Lung (tissue), 12 donors: ENCODE data around the gene SLA2. TPM values are rescaled to one million over a fixed set of nuclear protein-coding genes. Genes with fewer than 3 reads are reported as not detected.

Experiments
- ATAC-seq: fragments of 200-7000 bp; cut with Tn5 transposase; one replicate; pipeline ENCODE4 v1.9.1; 2020; ENCODE audit warnings: moderate number of reproducible peaks; ENCODE audit not compliant: insufficient read depth, low FRiP score
- DNase-seq, 3 donors: peaks; one replicate each; pipeline ENCODE4 v3.0.0-alpha.2; 2013 to 2017
- H3K27ac ChIP-seq, 2 donors: one replicate each; pipeline ENCODE4 v1.5.1; 2013; ENCODE audit warnings: mild to moderate bottlenecking in 2 of 2, moderate library complexity in 2 of 2, control low read depth in 1 of 2, inconsistent platforms in 1 of 2, low read depth in 1 of 2, low read length in 1 of 2
- H3K27me3 ChIP-seq, 3 donors: one replicate each; pipeline ENCODE4 v1.5.1; 2013; ENCODE audit warnings: low read length in 2 of 3; ENCODE audit not compliant: control insufficient read depth in 3 of 3, insufficient read depth in 3 of 3
- H3K36me3 ChIP-seq, 4 donors: one replicate each; pipeline ENCODE4 v1.5.1; 2013; ENCODE audit warnings: low read length in 4 of 4, mild to moderate bottlenecking in 1 of 4, moderate library complexity in 1 of 4; ENCODE audit not compliant: control insufficient read depth in 4 of 4, insufficient read depth in 4 of 4
- H3K4me1 ChIP-seq, 5 donors: one replicate each; pipeline ENCODE4 v1.5.1; 2013; ENCODE audit warnings: low read length in 5 of 5, mild to moderate bottlenecking in 2 of 5, moderate library complexity in 1 of 5; ENCODE audit not compliant: control insufficient read depth in 5 of 5, insufficient read depth in 5 of 5
- H3K4me3 ChIP-seq: one replicate; pipeline ENCODE4 v1.5.1; 2013; ENCODE audit warnings: mild to moderate bottlenecking, control low read depth, moderate library complexity
- H3K9ac ChIP-seq, 2 donors: one replicate each; pipeline ENCODE4 v1.5.1; 2013; ENCODE audit warnings: low read length in 2 of 2, control low read depth in 1 of 2; ENCODE audit not compliant: insufficient read depth in 1 of 2
- H3K9me3 ChIP-seq, 4 donors: one replicate each; pipeline ENCODE4 v1.5.1; 2013; ENCODE audit warnings: low read length in 3 of 4, mild to moderate bottlenecking in 1 of 4, moderate library complexity in 1 of 4; ENCODE audit not compliant: control insufficient read depth in 4 of 4, insufficient read depth in 3 of 4
- WGBS, 2 donors: extraction: QIAGEN DNeasy Blood & Tissue Kit; methylation state at CpG; one replicate each; pipeline ENCODE4 v1.1.7; 2013; 5-methylcytosine and 5-hydroxymethylcytosine counted together
- polyA plus RNA-seq, 2 donors: library from polyadenylated mRNA; stranded (reverse); fragments of 200-250 nt; gene quantifications; one replicate each; pipeline ENCODE4 v1.2.1, GENCODE V29; 2013
- total RNA-seq, 2 donors: library from RNA; depleted of rRNA in 1 of 2; stranded (reverse); fragments of >200 nt in 1 of 2; gene quantifications; one replicate each; pipeline ENCODE4 v1.2.1, GENCODE V29; 2014 to 2021
- TF ChIP-seq, protein P1 (sequence below): IDR thresholded peaks from 2 replicates; pipeline ENCODE4 v1.5.1; 2012; ENCODE audit warnings: mild to moderate bottlenecking; ENCODE audit errors: control extremely low read depth, extremely low read depth
- donor health status: control.
- donor health status: control.
- donor health status: Bipolar disorder and iron deficiency.
- donor health status: healthy.
- donor health status: DM: yes; HTN: yes; CAD: no.

SLA2 gene
- total and polyA plus RNA-seq, 4 donors, result 0.87 to 1.8 (median 1.6) TPM

DNA sequence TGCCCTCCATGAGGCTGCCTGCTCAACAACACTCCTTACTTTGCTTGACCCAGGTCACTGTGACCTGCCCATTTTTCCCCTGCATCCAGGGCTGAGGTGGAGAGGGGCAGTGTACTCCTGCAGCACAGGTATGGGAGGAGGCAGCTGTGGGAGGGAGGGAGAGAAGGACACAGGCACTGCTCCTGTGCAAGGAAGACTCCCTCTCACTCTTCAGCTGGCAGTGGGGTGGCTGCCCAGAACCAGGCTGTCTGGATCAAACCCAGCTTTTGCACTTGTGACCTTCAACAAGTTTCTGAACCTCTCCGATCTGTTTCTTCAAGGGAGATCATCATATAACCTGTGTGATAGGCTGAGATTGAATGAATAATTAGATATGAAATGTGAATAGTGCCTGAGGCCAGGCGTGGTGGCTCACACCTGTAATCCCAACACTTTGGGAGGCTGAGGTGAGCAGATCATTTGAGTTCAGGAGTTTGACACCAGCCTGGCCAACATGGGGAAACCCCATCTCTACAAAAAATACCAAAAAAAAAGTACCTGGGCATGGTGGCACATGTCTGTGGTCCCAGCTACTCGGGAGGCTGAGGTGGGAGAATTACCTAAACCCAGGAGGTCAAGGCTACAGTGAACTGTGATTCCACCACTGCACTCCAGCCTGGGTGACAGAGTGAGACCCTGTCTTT lies 58.5 kb downstream of the SLA2 start:
- no peaks in the 10 kb centered on the region for H3K27me3 ChIP-seq
- WGBS, 2 donors, result 84 to 95% methylated on average over 3 of the region's 3 CpGs
- ATAC-seq (no peak), DNase-seq (no peak)
- TF ChIP-seq, protein P1, sequence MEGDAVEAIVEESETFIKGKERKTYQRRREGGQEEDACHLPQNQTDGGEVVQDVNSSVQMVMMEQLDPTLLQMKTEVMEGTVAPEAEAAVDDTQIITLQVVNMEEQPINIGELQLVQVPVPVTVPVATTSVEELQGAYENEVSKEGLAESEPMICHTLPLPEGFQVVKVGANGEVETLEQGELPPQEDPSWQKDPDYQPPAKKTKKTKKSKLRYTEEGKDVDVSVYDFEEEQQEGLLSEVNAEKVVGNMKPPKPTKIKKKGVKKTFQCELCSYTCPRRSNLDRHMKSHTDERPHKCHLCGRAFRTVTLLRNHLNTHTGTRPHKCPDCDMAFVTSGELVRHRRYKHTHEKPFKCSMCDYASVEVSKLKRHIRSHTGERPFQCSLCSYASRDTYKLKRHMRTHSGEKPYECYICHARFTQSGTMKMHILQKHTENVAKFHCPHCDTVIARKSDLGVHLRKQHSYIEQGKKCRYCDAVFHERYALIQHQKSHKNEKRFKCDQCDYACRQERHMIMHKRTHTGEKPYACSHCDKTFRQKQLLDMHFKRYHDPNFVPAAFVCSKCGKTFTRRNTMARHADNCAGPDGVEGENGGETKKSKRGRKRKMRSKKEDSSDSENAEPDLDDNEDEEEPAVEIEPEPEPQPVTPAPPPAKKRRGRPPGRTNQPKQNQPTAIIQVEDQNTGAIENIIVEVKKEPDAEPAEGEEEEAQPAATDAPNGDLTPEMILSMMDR, result no peak
- peaks cover 0 to 16% (median 1%) of the 10 kb centered on the region in 5 donors for H3K4me1 ChIP-seq
- no peak overlapping the region for H3K27ac ChIP-seq
- H3K4me3 ChIP-seq, result no peak overlapping the region
- H3K36me3 ChIP-seq, result peaks cover 0 to 31% (median 29%) of the 10 kb centered on the region in 4 donors
- no peaks in the 10 kb centered on the region for H3K9me3 ChIP-seq
- no peak overlapping the region for H3K9ac ChIP-seq

DNA sequence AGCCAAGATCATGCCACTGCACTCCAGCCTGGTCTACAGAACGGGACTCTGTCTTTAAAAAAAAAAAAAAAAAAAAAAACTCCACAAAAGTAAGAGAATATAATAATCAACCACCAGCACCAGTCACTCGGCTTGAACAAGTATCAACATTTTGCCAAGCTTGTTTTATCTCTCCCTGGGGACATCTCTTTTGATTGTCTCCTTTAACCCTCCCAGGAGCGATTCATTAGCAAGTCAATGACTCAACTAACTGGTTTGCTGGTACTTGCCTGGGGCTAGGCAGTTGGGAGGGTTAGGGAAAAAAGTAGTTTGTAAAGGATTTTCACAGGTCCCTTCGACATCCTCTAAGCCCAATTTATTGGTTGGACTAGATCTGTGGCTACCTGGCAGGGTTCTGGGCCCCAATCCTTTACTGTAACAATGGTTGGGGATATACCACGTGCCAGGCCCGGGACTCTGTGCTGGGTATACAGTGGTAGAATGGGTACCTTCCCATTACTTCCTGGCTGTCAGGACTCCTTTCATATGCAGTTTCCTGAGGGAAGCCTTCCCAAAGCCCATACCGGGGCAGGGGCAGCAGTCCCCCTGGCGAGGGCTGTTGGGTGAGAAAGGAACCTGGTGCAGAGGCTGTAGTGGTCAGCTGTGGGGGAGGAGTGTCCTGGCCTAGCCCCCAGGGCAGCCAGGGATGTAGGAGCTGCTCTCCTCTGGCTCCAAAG lies 60.4 kb downstream of the SLA2 start:
- peaks cover 0 to 2% (median 0%) of the 10 kb centered on the region in 5 donors for H3K4me1 ChIP-seq
- H3K27ac ChIP-seq, result no peak overlapping the region
- WGBS, 2 donors, result 82 to 85% methylated on average over 8 of the region's 8 CpGs
- H3K4me3 ChIP-seq, result no peak overlapping the region
- peaks cover 2 to 39% (median 28%) of the 10 kb centered on the region in 4 donors for H3K36me3 ChIP-seq
- no peaks in the 10 kb centered on the region for H3K27me3 ChIP-seq
- TF ChIP-seq, protein P1, result no peak
- no peak for ATAC-seq
- no peak overlapping the region for H3K9ac ChIP-seq
- no peak for DNase-seq
- no peaks in the 10 kb centered on the region for H3K9me3 ChIP-seq

DNA sequence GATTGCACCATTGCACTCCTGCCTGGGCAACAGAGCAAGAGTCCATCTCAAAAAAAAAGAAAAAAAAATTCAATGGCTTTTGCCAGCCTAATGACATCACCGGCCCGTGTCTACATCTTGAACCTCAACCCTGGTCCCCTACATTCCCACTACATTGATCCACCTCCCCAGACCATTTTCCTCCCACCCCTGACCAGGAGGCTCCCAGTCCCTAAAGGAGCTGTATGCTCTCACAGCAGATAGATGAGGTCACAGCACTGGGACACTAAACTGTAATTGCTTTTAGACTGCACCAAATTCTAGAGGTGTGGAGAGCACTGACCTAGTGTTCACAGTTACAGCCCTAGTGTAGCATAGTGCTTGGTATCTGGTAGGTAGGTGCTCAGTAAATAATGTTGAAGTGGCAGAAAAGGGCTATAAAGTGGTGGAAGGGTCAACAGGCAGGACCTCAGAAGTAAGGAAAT lies 61.9 kb downstream of the SLA2 start:
- H3K27ac ChIP-seq, result no peak overlapping the region
- TF ChIP-seq, protein P1, result no peak
- DNase-seq, result no peak
- no peaks in the 10 kb centered on the region for H3K4me1 ChIP-seq
- no peak for ATAC-seq
- no peaks in the 10 kb centered on the region for H3K27me3 ChIP-seq
- WGBS, 2 donors, result 83 to 97% methylated on average over 2 of the region's 2 CpGs
- H3K9me3 ChIP-seq, result no peaks in the 10 kb centered on the region
- H3K9ac ChIP-seq, result no peak overlapping the region
- H3K36me3 ChIP-seq, result peaks cover 2 to 47% (median 34%) of the 10 kb centered on the region in 4 donors
- H3K4me3 ChIP-seq, result no peak overlapping the region
